Kidney (tissue), 14 donors: ENCODE results near the gene ZNF577. TPM values are rescaled to one million over a fixed set of nuclear protein-coding genes. Genes with fewer than 3 reads are reported as not detected.
A peak's percentile ranks its signal among the peaks of the same experiment; 100 is the strongest.

Experiments used
- DNase-seq, 5 donors: peaks; one replicate each; pipeline ENCODE4 v3.0.0-alpha.2; 2013 to 2020
- FAIRE-seq: peaks from 2 replicates; lab custom pipeline; 2012; peaks lifted over from hg19 to GRCh38; lab: Jason Lieb, UNC
- H3K27ac ChIP-seq, 2 donors: one replicate each; pipeline ENCODE4 v1.7.0; 2013; ENCODE audit warnings: low read depth in 2 of 2, low read length in 2 of 2, inconsistent platforms in 1 of 2
- H3K27me3 ChIP-seq: one replicate; pipeline ENCODE4 v1.7.1; 2013; ENCODE audit warnings: low read length, inconsistent platforms; ENCODE audit not compliant: control insufficient read depth, insufficient read depth
- H3K36me3 ChIP-seq, 3 donors: one replicate each; pipeline versions ENCODE4 v1.7.0 to v1.7.1; 2013; ENCODE audit warnings: low read length in 3 of 3, control low read depth in 1 of 3, inconsistent platforms in 1 of 3; ENCODE audit not compliant: insufficient read depth in 3 of 3, control insufficient read depth in 2 of 3
- H3K4me1 ChIP-seq, 3 donors: one replicate each; pipeline versions ENCODE4 v1.7.0 to v1.7.1; 2013; ENCODE audit warnings: low read length in 3 of 3, inconsistent platforms in 1 of 3, low read depth in 1 of 3; ENCODE audit not compliant: control insufficient read depth in 2 of 3, insufficient read depth in 2 of 3
- H3K4me3 ChIP-seq, 3 donors: one replicate each; pipeline versions ENCODE4 v1.7.0 to v1.8.1; 2013; ENCODE audit warnings: low read length in 3 of 3, control low read depth in 1 of 3, inconsistent platforms in 1 of 3
- H3K9ac ChIP-seq, 3 donors: one replicate each; pipeline versions ENCODE4 v1.7.0 to v1.7.1; 2013; ENCODE audit warnings: low read length in 3 of 3, control low read depth in 1 of 3, inconsistent platforms in 1 of 3
- H3K9me3 ChIP-seq, 3 donors: one replicate each; pipeline versions ENCODE4 v1.7.0 to v1.7.1; 2013; ENCODE audit warnings: low read length in 3 of 3, control low read depth in 1 of 3, inconsistent platforms in 1 of 3; ENCODE audit not compliant: control insufficient read depth in 2 of 3, insufficient read depth in 1 of 3
- intact Hi-C: fragments of 100-400 bp; cut with DNase I; formaldehyde crosslinking; loops from one replicate; pipeline ENCODE4 v1.11.1; 2022
- polyA plus RNA-seq: library from polyadenylated mRNA; stranded (reverse); fragments of 350-450 nt; fragmentation: Illumina TruSeq; extraction: RNeasy Lipid Tissue Mini Kit (QIAGEN cat#74804); gene quantifications from one replicate; pipeline ENCODE4 v1.2.3, GENCODE V29; 2014; ENCODE audit warnings: low read depth, low replicate concordance; ENCODE audit not compliant: insufficient read depth
- total RNA-seq: library from RNA; stranded (reverse); fragmentation: NEBNext Ultra II Directional; extraction: Animal tissue kit (Norgen Biotek cat#: 25700); gene quantifications from one replicate; pipeline ENCODE4 v1.2.1, GENCODE V29; 2021
- TF ChIP-seq, protein P1 (sequence below): IDR thresholded peaks from 3 replicates; pipeline ENCODE4 v1.5.1; 2012; ENCODE audit warnings: mild to moderate bottlenecking, moderate library complexity, borderline replicate concordance; ENCODE audit not compliant: insufficient read depth; ENCODE audit errors: extremely low read depth
- donor health status: control.
- donor health status: control.
- donor health status: control.
- donor health status: control.
- donor health status: control.
- donor health status: DM: yes; HTN: yes; CAD: no.
- donor health status: Normal renal cell carcinoma (clear cell type).

The ZNF577 gene
- total and polyA plus RNA-seq, 2 donors from 2014 or later: 19.0 to 32.2 TPM

DNA sequence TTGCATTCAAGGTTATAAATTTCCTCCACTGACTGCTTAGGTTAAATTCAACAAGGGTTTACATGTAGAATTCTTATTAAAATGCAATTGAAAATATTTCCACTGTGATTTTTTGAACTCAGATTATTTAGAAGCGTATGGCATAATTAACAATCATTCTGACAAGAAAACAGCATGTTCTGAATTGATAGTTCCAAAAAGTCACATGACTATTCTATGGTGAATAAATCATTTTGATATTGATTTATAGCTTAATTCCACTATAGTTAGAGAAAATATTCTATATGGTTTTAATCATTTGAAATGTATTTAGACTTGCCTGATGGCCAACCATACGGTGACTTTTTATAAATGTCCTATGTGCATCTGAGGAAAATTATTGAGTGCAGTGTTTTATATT lies 3.0 kb downstream of the ZNF577 start:
- TF ChIP-seq, protein P1, sequence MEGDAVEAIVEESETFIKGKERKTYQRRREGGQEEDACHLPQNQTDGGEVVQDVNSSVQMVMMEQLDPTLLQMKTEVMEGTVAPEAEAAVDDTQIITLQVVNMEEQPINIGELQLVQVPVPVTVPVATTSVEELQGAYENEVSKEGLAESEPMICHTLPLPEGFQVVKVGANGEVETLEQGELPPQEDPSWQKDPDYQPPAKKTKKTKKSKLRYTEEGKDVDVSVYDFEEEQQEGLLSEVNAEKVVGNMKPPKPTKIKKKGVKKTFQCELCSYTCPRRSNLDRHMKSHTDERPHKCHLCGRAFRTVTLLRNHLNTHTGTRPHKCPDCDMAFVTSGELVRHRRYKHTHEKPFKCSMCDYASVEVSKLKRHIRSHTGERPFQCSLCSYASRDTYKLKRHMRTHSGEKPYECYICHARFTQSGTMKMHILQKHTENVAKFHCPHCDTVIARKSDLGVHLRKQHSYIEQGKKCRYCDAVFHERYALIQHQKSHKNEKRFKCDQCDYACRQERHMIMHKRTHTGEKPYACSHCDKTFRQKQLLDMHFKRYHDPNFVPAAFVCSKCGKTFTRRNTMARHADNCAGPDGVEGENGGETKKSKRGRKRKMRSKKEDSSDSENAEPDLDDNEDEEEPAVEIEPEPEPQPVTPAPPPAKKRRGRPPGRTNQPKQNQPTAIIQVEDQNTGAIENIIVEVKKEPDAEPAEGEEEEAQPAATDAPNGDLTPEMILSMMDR: no peak
- Histone ChIP-seq H3K9ac (no peak overlapping the region), H3K9me3 (peaks cover 0 to 26% (median 10%) of the 10 kb centered on the region in 3 donors), H3K27ac (no peak overlapping the region), H3K27me3 (no peaks in the 10 kb centered on the region), H3K36me3 (peaks cover 0 to 11% (median 7%) of the 10 kb centered on the region in 3 donors), H3K4me3 (no peak overlapping the region), H3K4me1 (no peaks in the 10 kb centered on the region)
- DNase-seq: no peak
- intact Hi-C loops: no loop called here
- FAIRE-seq: no peak

DNA sequence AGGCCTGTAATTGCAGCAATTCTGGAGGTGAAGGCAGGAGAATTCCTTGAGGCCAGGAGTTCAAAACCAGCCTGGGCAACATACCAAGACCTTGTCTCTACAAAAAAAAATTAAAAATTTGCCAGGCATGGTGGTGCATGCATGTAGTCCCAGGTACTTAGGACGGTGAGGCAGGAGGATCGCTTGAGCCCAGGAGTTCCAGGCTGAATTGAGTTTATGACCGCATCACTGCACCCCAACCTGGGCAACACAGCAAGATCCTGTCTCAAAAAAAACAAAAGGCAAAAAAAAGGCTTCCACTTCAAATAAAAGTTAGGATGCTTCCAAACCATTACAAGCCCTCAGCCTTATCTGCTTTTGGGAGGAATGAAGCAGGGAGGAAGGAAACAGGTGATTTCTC lies 5.2 kb downstream of the ZNF577 start:
- Histone ChIP-seq H3K4me1 (no peaks in the 10 kb centered on the region), H3K27me3 (no peaks in the 10 kb centered on the region), H3K9me3 (peaks cover 0 to 18% (median 9%) of the 10 kb centered on the region in 3 donors), H3K36me3 (peaks cover 0 to 20% (median 18%) of the 10 kb centered on the region in 3 donors), H3K27ac (no peak overlapping the region), H3K4me3 (no peak overlapping the region), H3K9ac (no peak overlapping the region)
- intact Hi-C loops: no loop called here
- DNase-seq (no peak), FAIRE-seq (no peak)
- TF ChIP-seq, protein P1: no peak

DNA sequence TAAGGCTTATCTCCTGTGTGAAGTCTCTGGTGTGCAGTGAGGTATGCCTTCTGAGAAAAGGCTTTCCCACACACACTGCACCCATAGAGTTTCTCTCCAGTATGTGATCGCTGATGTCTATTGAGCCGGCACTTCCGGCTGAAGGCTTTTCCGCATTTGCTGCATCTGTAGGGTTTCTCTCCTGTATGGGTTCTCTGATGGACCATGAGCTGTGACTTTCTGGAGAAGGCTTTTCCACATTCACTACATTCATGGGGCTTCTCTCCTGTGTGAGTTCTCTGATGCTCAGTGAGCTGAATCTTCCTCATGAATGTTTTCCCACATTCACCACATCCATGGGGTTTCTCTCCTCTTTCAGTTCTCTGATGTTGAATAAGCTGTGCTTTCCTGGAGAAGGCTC lies 14.7 kb downstream of the ZNF577 start:
- H3K4me1 ChIP-seq: no peaks in the 10 kb centered on the region
- TF ChIP-seq, protein P1: no peak
- DNase-seq (no peak), FAIRE-seq (no peak)
- H3K27me3 ChIP-seq: no peaks in the 10 kb centered on the region
- no peak overlapping the region for H3K9ac ChIP-seq
- H3K4me3 ChIP-seq: peak overlapping the region in 2 of 3 donors; percentile 12 to 25
- H3K36me3 ChIP-seq: peaks cover 21 to 49% (median 33%) of the 10 kb centered on the region in 3 donors
- intact Hi-C loops: no loop called here
- H3K9me3 ChIP-seq: peaks cover 3 to 81% (median 41%) of the 10 kb centered on the region in 3 donors
- no peak overlapping the region for H3K27ac ChIP-seq
